Osteoblast (primary cell): ENCODE results near the gene OR2T3. TPM values are rescaled to one million over a fixed set of nuclear protein-coding genes. Genes with fewer than 3 reads are reported as not detected.
"Not testable (repeated sequence)": the region's sequence is repeated elsewhere in the genome, so short reads cannot be mapped to it uniquely, and the experiment has no call there.

Experiments used
- DNase-seq: peaks from one replicate; pipeline ENCODE4 v3.0.0; 2011; ENCODE audit warnings: low spot score, mixed read lengths; ENCODE audit not compliant: insufficient read length; ENCODE audit errors: missing footprints
- H2AFZ ChIP-seq: 2 replicates; pipeline ENCODE4 v1.6.0; 2011; ENCODE audit warnings: mild to moderate bottlenecking, low read length
- H3K27ac ChIP-seq: 2 replicates; pipeline ENCODE4 v1.5.1; 2011; ENCODE audit warnings: mild to moderate bottlenecking, low read depth, low read length, moderate library complexity
- H3K27me3 ChIP-seq: 2 replicates; pipeline ENCODE4 v1.6.0; 2012; ENCODE audit warnings: mild to moderate bottlenecking, control low read depth, inconsistent platforms, low read length, moderate library complexity; ENCODE audit not compliant: insufficient read depth
- H3K36me3 ChIP-seq: 2 replicates; pipeline ENCODE4 v1.5.1; 2011; ENCODE audit warnings: mild to moderate bottlenecking, low read length, control low read depth, moderate library complexity; ENCODE audit not compliant: insufficient read depth
- H3K4me1 ChIP-seq: 2 replicates; pipeline ENCODE4 v1.5.1; 2011; ENCODE audit warnings: mild to moderate bottlenecking, low read length, control low read depth, moderate library complexity; ENCODE audit not compliant: insufficient read depth
- H3K4me2 ChIP-seq: 2 replicates; pipeline ENCODE4 v1.6.0; 2011; ENCODE audit warnings: mild to moderate bottlenecking, low read length; ENCODE audit not compliant: insufficient read depth
- H3K4me3 ChIP-seq: fragments of 200-600 bp; sonication (generic); 3 replicates; pipeline ENCODE4 v1.5.1; 2012; ENCODE audit warnings: mild to moderate bottlenecking, low read length, inconsistent platforms; ENCODE audit not compliant: insufficient read depth
- H3K79me2 ChIP-seq: 2 replicates; pipeline ENCODE4 v1.6.0; 2012; ENCODE audit warnings: mild to moderate bottlenecking, low read length, control low read depth, inconsistent platforms; ENCODE audit not compliant: insufficient read depth
- H3K9me3 ChIP-seq: 2 replicates; pipeline ENCODE4 v1.5.1; 2011; ENCODE audit warnings: low read depth, low read length, control low read depth
- H4K20me1 ChIP-seq: 2 replicates; pipeline ENCODE4 v1.6.0; 2012; ENCODE audit warnings: mild to moderate bottlenecking, low read length, control low read depth; ENCODE audit not compliant: insufficient read depth
- total RNA-seq: library from RNA; depleted of rRNA; stranded (reverse); fragments of >200 nt; gene quantifications from 2 replicates; pipeline ENCODE4 v1.2.3, GENCODE V29; 2012

The OR2T3 gene
- total RNA-seq, 1 donor: not detected

GRCh38 chr1:248439283-248439682 is 33.9 kb upstream of the OR2T3 start:
- not testable (repeated sequence) for H3K27ac ChIP-seq, DNase-seq

GRCh38 chr1:248442500-248443277 is 30.5 kb upstream of the OR2T3 start:
- not testable (repeated sequence) for H3K27me3 ChIP-seq, H4K20me1 ChIP-seq, H3K27ac ChIP-seq, H3K79me2 ChIP-seq, H3K4me1 ChIP-seq, H3K9me3 ChIP-seq, H3K4me3 ChIP-seq, DNase-seq, H2AFZ ChIP-seq, H3K36me3 ChIP-seq, H3K4me2 ChIP-seq

More at GRCh38 chr1:248439283-248439682, 33.9 kb upstream of the OR2T3 start:
- not testable (repeated sequence) for H3K36me3 ChIP-seq, H4K20me1 ChIP-seq, H3K9me3 ChIP-seq, H3K4me1 ChIP-seq, H3K79me2 ChIP-seq, H2AFZ ChIP-seq, H3K4me3 ChIP-seq, H3K27me3 ChIP-seq, H3K4me2 ChIP-seq

GRCh38 chr1:248444603-248445002 is 28.5 kb upstream of the OR2T3 start:
- H3K9me3 ChIP-seq, H2AFZ ChIP-seq, H3K4me1 ChIP-seq, H3K4me3 ChIP-seq, H3K36me3 ChIP-seq, DNase-seq, H3K4me2 ChIP-seq, H3K79me2 ChIP-seq, H3K27me3 ChIP-seq, H3K27ac ChIP-seq, H4K20me1 ChIP-seq: not testable (repeated sequence)

- H3K27ac ChIP-seq, H3K36me3 ChIP-seq, H3K9me3 ChIP-seq, DNase-seq, H3K4me2 ChIP-seq, H3K4me1 ChIP-seq, H3K79me2 ChIP-seq, H2AFZ ChIP-seq, H4K20me1 ChIP-seq, H3K4me3 ChIP-seq, H3K27me3 ChIP-seq: not testable (repeated sequence)
Measured at GRCh38 chr1:248445399-248445798, 27.8 kb upstream of the OR2T3 start, which contains the start of gene OR2T2. OR2T2 (plus strand) TSS chr1:248445637; CDS start chr1:248452798, 7,161 bp downstream.

GRCh38 chr1:248448409-248449074 is 24.6 kb upstream of the OR2T3 start:
- H2AFZ ChIP-seq, H3K4me3 ChIP-seq, H3K27me3 ChIP-seq, H3K36me3 ChIP-seq, H3K4me1 ChIP-seq, H4K20me1 ChIP-seq, H3K79me2 ChIP-seq, H3K9me3 ChIP-seq, H3K27ac ChIP-seq, H3K4me2 ChIP-seq, DNase-seq: not testable (repeated sequence)

GRCh38 chr1:248449821-248450465 is 23.2 kb upstream of the OR2T3 start:
- not testable (repeated sequence) for H3K79me2 ChIP-seq, H3K9me3 ChIP-seq, H3K27me3 ChIP-seq, H3K27ac ChIP-seq, H3K4me1 ChIP-seq, H4K20me1 ChIP-seq, H2AFZ ChIP-seq, H3K4me2 ChIP-seq, H3K4me3 ChIP-seq, H3K36me3 ChIP-seq, DNase-seq

GRCh38 chr1:248450466-248451145 is 22.5 kb upstream of the OR2T3 start:
- not testable (repeated sequence) for H3K36me3 ChIP-seq, H3K9me3 ChIP-seq, H3K27me3 ChIP-seq, H4K20me1 ChIP-seq, H3K79me2 ChIP-seq, H3K27ac ChIP-seq, H3K4me1 ChIP-seq, DNase-seq, H2AFZ ChIP-seq, H3K4me3 ChIP-seq, H3K4me2 ChIP-seq

- not testable (repeated sequence) for H3K9me3 ChIP-seq, H3K4me2 ChIP-seq, H3K4me1 ChIP-seq, H2AFZ ChIP-seq, H3K27me3 ChIP-seq, H3K27ac ChIP-seq, DNase-seq, H3K79me2 ChIP-seq, H3K36me3 ChIP-seq, H3K4me3 ChIP-seq, H4K20me1 ChIP-seq
Measured at GRCh38 chr1:248453619-248454018, 19.5 kb upstream of the OR2T3 start.
